Neural cell (in vitro differentiated cells): Measurements from ENCODE around the gene SGCD. TPM values are rescaled to one million over a fixed set of nuclear protein-coding genes. Genes with fewer than 3 reads are reported as not detected.

Source experiments
- H2AFZ ChIP-seq: fragments of 200-600, 300-800 bp; sonication (generic), shearing (Covaris generic); 2 replicates; pipeline ENCODE4 v1.6.0; 2014; ENCODE audit warnings: low read depth, mild to moderate bottlenecking, antibody characterized with exemption, low read length, moderate library complexity
- H3F3A ChIP-seq: fragments of 200-600 bp; shearing (Covaris generic); 2 replicates; pipeline ENCODE4 v1.6.1; 2016; ENCODE audit warnings: mild to moderate bottlenecking, moderate library complexity, mixed read lengths, antibody characterized with exemption, low read length; ENCODE audit not compliant: insufficient read depth, poor library complexity, severe bottlenecking
- H3K27ac ChIP-seq: fragments of 200-600, 300-800 bp; sonication (generic), shearing (Covaris generic); 2 replicates; pipeline ENCODE4 v1.5.1; 2014; ENCODE audit warnings: mild to moderate bottlenecking, low read length, moderate library complexity
- H3K27me3 ChIP-seq: fragments of 300-800, 200-600 bp; sonication (generic), shearing (Covaris generic); 2 replicates; pipeline ENCODE4 v1.6.0; 2014; ENCODE audit warnings: mild to moderate bottlenecking, low read depth, low read length, moderate library complexity; ENCODE audit not compliant: insufficient read depth
- H3K36me3 ChIP-seq: fragments of 300-800, 200-600 bp; sonication (generic), shearing (Covaris generic); 2 replicates; pipeline ENCODE4 v1.5.1; 2014; ENCODE audit warnings: mild to moderate bottlenecking, antibody characterized with exemption, low read length, moderate library complexity; ENCODE audit not compliant: insufficient read depth
- H3K4me2 ChIP-seq: fragments of 300-800, 200-600 bp; sonication (generic), shearing (Covaris generic); 2 replicates; pipeline ENCODE4 v1.6.0; 2014; ENCODE audit warnings: mild to moderate bottlenecking, low read length
- H3K4me3 ChIP-seq: fragments of 300-800, 200-600 bp; sonication (generic), shearing (Covaris generic); 2 replicates; pipeline ENCODE4 v1.5.1; 2014; ENCODE audit warnings: mild to moderate bottlenecking, low read length, moderate library complexity
- H3K79me2 ChIP-seq: fragments of 200-600 bp; shearing (Covaris generic); replicated peaks from 2 replicates; pipeline ENCODE4 v1.6.0; 2014; ENCODE audit warnings: mild to moderate bottlenecking, low read length, moderate library complexity; ENCODE audit not compliant: insufficient read depth
- H3K9ac ChIP-seq: fragments of 300-800, 200-600 bp; sonication (generic), shearing (Covaris generic); 2 replicates; pipeline ENCODE4 v1.6.1; 2016; ENCODE audit warnings: mild to moderate bottlenecking, low read length, mixed read lengths
- H3K9me2 ChIP-seq: fragments of 200-600 bp; shearing (Covaris generic); 2 replicates; pipeline ENCODE4 v1.6.1; 2016; ENCODE audit warnings: mild to moderate bottlenecking, low read length, mixed read lengths; ENCODE audit not compliant: insufficient read depth
- H3K9me3 ChIP-seq: fragments of 200-600, 300-800 bp; sonication (generic), shearing (Covaris generic); 2 replicates; pipeline ENCODE4 v1.6.1; 2016; ENCODE audit warnings: mild to moderate bottlenecking, mixed run types, low read length, moderate library complexity, mixed read lengths
- H4K20me1 ChIP-seq: fragments of 200-600 bp; shearing (Covaris generic); 2 replicates; pipeline ENCODE4 v1.6.1; 2016; ENCODE audit warnings: mild to moderate bottlenecking, mixed run types; ENCODE audit not compliant: insufficient read depth
- CTCF ChIP-seq: fragments of 450-650 bp; IDR thresholded peaks from 2 replicates; pipeline ENCODE4 v1.5.1; 2014; ENCODE audit warnings: antibody characterized with exemption, mild to moderate bottlenecking, moderate library complexity; ENCODE audit not compliant: poor library complexity, severe bottlenecking
- EP300 ChIP-seq: fragments of 450-650 bp; conservative IDR thresholded peaks from 2 replicates; pipeline ENCODE4 v1.6.1; 2014; ENCODE audit warnings: antibody characterized with exemption, mild to moderate bottlenecking, moderate library complexity; ENCODE audit not compliant: poor library complexity, severe bottlenecking
- EZH2 ChIP-seq: fragments of 200-600, 300-800 bp; shearing (Covaris generic), sonication (generic); IDR thresholded peaks from 2 replicates; pipeline ENCODE4 v1.6.1; 2014; ENCODE audit warnings: antibody characterized with exemption, low read length, borderline replicate concordance, mild to moderate bottlenecking; ENCODE audit not compliant: insufficient read depth, poor library complexity, severe bottlenecking
- MXI1 ChIP-seq: fragments of 450-650 bp; conservative IDR thresholded peaks from 2 replicates; pipeline ENCODE4 v1.6.1; 2014; ENCODE audit warnings: antibody characterized with exemption, mild to moderate bottlenecking; ENCODE audit not compliant: poor library complexity, severe bottlenecking
- POLR2AphosphoS5 ChIP-seq: IDR thresholded peaks from 2 replicates; pipeline ENCODE4 v1.6.1; 2012
- RAD21 ChIP-seq: fragments of 450-650 bp; conservative IDR thresholded peaks from 2 replicates; pipeline ENCODE4 v1.6.1; 2014; ENCODE audit warnings: antibody characterized with exemption, mild to moderate bottlenecking, moderate library complexity
- REST ChIP-seq: IDR thresholded peaks from 2 replicates; pipeline ENCODE4 v1.6.1; 2012; ENCODE audit warnings: borderline replicate concordance
- SMC3 ChIP-seq: fragments of 450-650 bp; conservative IDR thresholded peaks from 2 replicates; pipeline ENCODE4 v1.6.1; 2014; ENCODE audit warnings: antibody characterized with exemption, mild to moderate bottlenecking, moderate library complexity; ENCODE audit not compliant: poor library complexity
- TAF1 ChIP-seq: IDR thresholded peaks from 2 replicates; pipeline ENCODE4 v1.6.1; 2012; ENCODE audit warnings: low read depth
- polyA plus RNA-seq: library from polyadenylated mRNA; depleted of rRNA; stranded (reverse); fragments of >200 nt; gene quantifications from 2 replicates; pipeline ENCODE4 v1.2.3, GENCODE V29; 2014

Gene SGCD
- polyA plus RNA-seq, 1 donor from 2014 or later = 3.4 TPM

GRCh38 chr5:156460471-156460870 is 133.5 kb downstream of the SGCD start:
- Histone ChIP-seq H3K9me3 (no peaks in the 10 kb centered on the region), H3K27ac (no peak overlapping the region), H2AFZ (no peak overlapping the region), H3F3A (no peaks in the 10 kb centered on the region), H3K27me3 (no peaks in the 10 kb centered on the region), H3K79me2 (no peaks in the 10 kb centered on the region), H3K9me2 (no peaks in the 10 kb centered on the region), H4K20me1 (no peaks in the 10 kb centered on the region), H3K4me3 (no peak overlapping the region), H3K9ac (no peak overlapping the region), H3K4me2 (no peak overlapping the region), H3K36me3 (no peaks in the 10 kb centered on the region)
- TF ChIP-seq EP300 = no peak
- TF ChIP-seq POLR2AphosphoS5 = no peak
- TF ChIP-seq MXI1 = no peak
- no peak for TF ChIP-seq TAF1
- TF ChIP-seq EZH2 = no peak
- TF ChIP-seq SMC3 = no peak
- no peak for TF ChIP-seq RAD21
- TF ChIP-seq CTCF = no peak
- no peak for TF ChIP-seq REST

DNA sequence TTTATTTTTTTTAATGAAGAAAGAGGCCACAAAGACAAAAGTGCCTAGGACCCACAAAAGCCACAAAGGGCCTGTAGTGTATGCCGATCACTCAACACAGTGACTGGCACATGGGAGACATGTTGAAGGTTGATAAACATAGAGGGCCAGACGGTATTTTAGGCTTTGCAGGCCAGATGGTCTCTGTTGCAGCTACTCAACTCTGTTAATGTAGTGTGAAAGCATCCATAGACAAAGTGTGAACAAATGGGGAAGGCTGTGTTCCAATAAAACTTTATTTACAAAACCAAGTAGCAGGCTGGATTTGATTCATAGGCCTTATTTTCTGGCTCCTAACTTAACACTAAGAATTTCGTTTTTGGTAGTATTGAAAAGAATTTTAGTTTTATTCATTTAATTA is 139.9 kb downstream of the SGCD start:
- Histone ChIP-seq H3K4me2 (no peak overlapping the region), H3K9ac (no peak overlapping the region), H3K9me3 (no peaks in the 10 kb centered on the region), H3K79me2 (no peaks in the 10 kb centered on the region), H3K4me3 (no peak overlapping the region), H4K20me1 (no peaks in the 10 kb centered on the region), H2AFZ (no peak overlapping the region), H3K36me3 (no peaks in the 10 kb centered on the region), H3K9me2 (no peaks in the 10 kb centered on the region), H3F3A (no peaks in the 10 kb centered on the region), H3K27ac (no peak overlapping the region), H3K27me3 (no peaks in the 10 kb centered on the region)
- TF ChIP-seq CTCF (no peak), REST (no peak), TAF1 (no peak), RAD21 (no peak), EP300 (no peak), POLR2AphosphoS5 (no peak), MXI1 (no peak)
